Renal cortex interstitium (tissue), 11 donors: ENCODE measurements around the gene STRBP. TPM values are rescaled to one million over a fixed set of nuclear protein-coding genes. Genes with fewer than 3 reads are reported as not detected.

Experiments used
- DNase-seq, 11 donors: peaks; one replicate each; pipeline ENCODE4 v3.0.0-alpha.2; 2013; ENCODE audit warnings: low read depth in 9 of 11, low spot score in 4 of 11; ENCODE audit errors: extremely low read depth in 1 of 11
- polyA plus RNA-seq, 3 donors: library from polyadenylated mRNA; unstranded; fragments of 120-200 nt; gene quantifications; one replicate each; pipeline ENCODE4 v1.2.1, GENCODE V29; 2013; ENCODE audit not compliant: insufficient read length in 3 of 3

The STRBP gene
- polyA plus RNA-seq, 3 donors = 44.7 to 54.3 (median 50.2) TPM

DNA sequence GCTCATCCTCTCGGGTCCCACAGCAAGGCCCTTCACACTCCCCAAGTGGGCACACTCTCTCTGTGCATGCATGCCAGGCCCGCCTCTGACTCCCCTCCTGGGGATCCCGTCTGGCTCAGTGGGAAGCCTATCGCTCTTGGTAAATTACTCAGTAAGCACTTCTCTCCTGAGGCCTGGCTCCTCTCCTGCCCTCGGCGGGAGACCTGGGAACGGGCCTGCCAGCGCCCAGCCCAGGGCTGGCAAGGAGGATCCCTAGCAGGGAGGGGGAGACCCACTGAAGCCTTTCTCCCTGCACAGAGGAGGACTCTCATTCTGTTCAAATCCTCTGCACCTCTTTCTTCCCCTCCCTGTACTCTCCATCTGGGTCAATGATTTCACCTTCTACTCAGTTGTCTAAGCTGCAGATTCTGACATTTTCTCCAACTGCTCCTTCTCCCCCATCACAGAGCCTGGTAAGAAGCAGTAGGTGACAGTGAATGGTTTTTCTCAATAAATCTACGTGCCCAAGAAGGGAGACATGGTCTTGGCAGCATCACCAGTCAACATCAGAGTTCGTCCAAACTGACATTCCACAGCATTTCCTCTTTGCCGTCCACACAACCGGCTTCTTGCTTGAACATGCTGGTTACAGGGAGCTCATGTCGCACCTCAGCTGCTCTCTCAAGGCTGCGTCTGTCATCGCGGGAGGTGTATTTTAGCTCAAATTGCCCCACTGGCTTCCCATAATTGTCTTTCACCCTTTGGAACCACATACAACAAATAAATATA, 153.1 kb downstream of the STRBP start:
- no peak for DNase-seq

DNA sequence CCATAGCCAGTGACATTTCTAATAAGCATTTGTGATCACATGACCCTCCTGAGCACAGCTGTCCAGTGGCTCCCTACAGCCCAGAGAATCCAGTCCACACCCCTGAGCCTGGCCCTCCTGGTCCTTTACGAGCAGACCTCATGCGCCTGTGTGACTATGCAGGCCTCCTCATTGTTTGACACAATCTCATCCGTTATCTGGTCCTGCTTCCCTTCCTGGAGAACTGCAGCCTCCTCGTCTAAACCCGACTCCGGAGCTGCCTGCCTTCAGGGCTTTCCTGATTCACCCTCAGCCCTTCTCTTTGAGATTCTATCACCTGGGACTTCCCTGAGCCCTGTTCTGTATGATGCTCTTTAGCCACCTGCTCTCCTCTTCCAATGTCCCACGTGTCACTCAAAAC, 155.2 kb downstream of the STRBP start:
- no peak for DNase-seq

DNA sequence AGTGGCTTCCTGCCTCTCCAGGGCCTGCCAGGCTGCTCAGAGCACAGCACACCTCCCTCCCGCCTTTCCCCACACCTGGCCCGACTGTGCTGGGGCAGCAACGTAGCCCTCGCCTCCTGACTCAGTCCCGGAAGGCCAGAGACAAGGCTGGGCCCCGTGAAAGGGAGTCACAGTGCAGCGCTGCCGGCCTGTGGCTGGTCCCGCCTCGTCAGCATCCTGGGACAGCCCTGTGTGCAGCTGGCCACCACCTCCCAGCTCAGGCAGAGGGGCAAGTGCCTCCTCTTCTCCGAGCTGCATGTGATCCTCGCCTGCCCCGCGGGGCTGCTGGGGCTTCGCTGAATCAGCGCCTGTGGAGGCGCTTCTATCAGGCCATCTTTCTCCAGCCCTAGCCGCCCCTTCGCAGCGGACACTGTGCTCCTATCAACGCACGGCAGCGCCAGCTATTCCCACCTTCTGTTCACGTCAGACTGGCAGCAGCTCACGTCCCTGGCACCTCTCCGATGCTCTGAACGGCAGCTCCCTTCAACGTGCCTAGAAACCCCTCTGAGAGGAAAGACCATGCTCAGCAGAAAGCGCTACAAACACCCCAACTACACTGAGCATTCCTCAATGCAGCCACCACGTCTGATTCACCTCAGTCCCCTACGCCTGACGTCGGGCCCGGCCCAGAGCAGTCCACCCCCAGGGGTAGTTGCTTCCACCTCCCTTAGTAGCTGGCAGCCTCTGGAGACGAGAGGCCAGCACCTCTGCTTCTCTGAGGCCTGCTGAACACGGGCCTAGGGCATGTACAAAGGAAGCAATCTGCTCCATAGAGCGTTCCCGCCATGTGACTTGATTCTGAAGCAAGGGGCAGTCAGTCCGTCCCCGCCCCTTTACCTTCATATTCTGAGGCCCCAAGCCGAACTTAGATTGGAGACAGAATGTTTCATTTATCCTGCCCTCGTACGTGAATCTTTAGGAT, 156.1 kb downstream of the STRBP start:
- DNase-seq = no peak

DNA sequence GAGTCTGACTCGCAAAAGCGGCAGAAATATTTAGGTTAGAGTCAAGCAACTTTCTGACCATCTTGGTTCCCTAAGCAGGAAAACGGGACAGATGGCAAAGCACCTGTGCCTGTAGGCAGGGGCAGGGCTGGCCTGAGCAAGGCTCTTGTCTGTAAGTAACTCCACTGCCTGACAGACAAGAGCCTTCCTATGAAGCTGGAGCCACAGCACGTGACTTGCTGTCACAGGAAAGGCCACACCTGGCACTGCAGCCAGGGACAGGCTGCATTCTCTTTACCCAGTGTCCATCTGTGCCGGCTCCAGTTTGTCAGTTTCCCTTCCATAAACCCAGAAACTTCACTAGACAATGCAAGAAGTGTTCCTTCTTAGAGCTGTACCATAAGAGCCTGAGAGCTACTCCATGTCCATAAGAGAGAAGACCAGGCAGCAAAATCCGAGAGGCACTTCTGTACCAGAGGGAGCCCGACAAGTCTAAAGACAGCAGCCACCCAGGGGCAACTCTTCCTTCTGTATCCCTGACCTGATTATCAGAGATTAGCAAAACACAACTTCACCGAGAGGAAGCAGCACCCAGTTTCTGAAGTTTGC, 156.9 kb downstream of the STRBP start:
- no peak for DNase-seq

DNA sequence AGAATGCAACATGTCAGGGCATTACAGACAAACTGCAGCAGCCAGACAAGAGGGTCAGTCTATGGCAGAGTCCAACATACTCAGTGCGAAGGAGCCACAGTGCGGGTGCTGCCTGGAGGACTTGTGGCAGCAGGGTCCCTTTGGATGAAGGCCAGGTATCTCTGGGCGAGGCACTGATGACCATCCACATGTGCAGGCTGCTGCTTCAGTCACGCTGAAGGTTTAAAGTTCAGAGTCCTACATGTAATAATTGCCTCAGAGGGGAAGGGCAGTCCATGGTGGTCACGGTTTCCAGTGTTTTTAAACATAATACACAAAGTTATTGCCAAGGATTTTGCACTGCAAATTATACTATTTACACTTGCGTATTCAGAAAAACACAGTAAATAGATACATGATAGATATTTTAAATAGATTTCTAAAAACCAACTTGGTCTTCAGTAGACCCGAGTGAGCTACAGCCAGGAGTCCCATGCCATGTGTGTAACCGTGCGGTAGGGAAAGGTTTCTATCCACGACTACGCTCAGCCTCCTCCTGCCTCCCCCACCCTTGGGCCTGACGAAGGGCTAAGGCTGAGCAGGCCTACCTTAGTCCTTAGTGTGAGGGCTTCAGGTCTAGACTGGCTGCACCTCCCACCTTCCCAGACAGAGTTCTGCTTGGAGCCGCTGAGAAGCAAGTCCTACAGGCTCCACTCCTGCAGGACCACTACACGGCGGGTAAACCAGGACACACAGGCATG, 158.7 kb downstream of the STRBP start:
- DNase-seq = no peak

DNA sequence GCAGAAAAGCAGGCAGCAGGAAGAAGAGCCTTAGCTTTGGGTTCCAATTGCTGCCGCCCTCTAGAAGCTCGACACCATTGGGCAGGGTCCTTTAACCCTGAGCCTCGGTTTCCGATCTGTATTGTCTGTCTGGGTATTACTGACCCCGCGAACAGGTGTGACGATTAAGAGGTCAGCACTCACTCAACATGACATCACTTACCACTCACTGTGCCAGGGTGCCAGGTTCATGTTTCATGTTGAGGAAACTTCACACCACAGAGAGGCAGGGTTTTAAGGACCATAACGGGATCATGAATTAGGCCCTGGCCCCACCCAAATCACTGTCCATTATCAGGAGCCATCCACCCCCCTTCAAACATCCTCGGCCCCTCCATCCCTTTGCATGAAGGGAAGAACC, 159.4 kb downstream of the STRBP start:
- no peak for DNase-seq

DNA sequence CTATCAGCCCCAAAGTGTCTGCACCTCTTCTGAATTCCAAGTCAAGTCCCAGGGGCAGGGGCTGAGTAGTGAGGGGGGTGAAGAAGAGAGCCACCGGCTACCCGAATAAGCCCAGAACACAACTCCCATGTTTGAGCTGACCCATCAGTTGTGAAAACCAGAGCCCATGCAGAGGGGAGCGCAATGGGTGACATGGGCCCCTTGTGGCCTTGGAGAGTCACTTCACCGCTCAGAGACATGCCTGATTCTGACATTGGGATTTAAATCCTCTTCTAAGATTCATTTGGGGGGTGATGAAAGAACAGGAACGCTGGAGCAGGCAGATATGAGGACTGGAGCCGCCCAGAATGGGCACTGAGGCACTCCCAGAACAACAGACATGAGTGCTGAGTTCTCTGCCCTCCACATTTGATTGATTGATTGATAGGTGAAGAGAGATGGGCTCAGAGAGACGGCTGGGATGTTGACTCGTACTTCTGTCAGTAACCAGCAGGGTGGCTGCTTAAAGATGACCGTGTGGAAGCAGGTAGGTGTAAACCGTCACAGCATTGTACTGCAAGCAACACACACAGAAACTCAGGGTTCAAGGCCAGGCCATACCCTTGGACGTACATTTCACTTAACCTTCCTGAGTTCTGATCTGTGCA, 160.6 kb downstream of the STRBP start:
- no peak for DNase-seq

DNA sequence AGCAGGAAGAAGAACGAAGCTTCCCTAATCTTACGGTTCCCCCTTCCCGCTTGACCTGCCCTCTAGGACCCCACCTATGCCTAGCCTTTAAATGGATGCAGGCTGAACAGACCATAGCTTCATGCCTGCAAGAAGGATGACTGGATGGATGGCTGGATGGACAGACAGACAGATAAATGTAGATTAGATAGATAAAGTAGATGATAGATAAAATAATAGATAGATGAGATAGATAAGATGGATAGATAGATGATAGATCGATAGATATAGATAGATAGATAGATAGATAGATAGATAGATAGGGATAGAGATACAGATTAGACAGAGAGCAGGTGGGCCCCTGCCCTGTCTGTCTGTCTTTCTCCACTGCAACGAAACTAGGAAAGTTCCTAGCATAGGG, 162.9 kb downstream of the STRBP start:
- no peak for DNase-seq

DNA sequence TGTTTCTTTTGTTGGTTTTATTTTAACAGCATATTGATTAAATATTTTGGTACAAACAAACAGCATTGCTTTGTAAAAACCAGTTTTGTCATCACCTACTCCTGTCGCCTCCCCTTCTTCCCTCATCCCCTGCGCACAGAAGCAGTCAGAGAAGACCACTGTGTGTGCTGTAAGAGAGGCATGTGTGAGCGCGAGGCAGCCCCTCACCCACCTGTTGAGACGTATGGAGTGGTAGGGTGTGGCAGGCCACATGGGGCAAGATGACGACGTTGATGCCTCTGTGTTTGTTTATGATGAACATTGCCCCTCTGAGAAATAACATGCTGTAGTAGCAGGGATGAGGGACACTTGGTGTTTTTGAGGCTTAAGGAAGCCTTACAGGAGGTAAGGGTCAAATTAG, 163.6 kb downstream of the STRBP start:
- DNase-seq = no peak

DNA sequence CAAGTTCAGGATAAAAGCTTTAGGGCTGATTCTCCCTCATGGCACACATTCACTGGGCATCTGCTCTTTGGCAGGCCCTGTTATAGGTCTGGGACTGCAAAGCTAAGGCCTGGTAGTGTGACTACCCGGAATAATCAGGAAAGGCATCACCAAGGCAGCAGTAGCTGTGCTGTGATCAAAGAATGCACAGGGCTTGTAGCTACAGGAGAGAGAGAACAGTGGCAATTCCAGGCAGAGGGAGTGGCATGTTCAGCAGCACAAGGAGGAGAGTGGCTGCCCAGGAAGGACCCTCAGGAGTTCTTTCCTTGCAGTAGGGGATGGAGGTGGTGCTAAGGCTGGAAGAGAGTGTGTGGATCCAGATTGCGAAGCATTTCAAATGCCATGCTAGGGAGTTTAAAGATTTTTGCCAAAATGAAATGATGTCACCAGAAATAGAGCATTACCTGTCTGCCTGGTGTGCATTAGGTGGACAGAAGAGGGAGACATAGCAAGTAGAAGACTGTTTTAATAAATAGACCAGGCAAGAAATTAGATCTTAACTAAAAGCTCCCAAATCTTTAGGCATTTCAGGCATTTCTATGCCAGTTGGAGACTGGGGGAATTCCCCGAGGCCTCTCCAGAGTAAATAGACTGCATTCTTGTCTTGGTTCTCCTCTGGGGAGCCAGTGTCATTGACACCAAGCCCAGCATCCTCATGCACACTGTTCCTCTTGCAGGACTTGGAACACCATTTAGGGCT, 165.8 kb downstream of the STRBP start:
- no peak for DNase-seq

DNA sequence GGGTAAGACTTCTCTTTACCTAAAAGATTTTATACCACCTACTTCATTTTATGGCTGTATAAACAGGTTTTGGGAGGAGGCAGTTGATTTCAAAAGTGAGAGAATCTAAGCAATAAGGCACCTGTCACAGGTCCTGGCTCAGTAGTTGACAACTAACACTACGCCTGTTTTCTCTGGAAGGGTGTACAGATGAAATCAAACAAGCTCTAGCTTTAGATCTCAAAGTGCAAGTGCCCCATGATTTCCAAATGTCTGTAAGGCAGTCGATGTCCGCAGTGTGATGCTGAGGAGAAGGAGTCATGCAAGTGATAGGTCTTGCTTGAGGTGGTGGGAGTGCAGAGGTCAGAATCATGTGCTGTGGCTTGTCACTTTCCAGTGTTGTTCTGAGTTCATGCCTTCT, 168.8 kb downstream of the STRBP start:
- DNase-seq = no peak

DNA sequence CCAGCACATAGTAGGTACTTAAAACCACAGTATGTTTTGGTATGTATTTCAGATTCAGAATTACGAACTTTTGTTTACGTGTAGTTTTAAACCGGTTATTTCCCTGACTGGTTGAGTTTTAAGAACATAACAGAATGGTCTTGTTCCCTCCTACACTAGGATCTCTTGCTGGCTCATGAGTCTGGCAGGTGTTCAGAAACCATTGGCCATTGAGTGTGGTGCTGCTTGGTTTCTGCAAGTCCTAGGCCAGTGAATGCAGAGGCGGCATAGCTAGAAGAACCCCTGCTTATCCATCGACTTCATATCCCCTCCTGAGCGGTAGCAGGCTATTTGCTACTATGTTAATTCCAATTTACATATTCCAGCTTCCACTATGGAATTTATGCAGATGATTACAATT, 169.3 kb downstream of the STRBP start:
- DNase-seq = no peak

DNA sequence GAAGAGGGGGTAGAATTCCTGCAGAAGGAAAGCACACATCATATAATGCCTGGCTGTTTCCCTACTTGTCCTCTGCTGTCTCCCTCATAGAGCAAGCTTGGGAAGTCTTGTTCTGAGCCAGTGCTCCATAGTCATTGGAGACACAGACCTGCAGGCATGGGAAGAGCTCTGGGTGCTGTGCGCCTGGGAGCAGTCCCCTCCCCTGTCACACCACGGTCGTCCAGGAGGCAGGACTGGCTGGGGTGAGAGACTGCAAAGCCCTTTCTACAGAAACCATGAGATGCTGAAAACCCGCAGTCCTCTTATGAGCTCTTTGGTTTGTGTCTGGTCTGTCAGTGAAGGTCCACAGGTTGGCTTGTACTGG, 170.3 kb downstream of the STRBP start:
- no peak for DNase-seq

DNA sequence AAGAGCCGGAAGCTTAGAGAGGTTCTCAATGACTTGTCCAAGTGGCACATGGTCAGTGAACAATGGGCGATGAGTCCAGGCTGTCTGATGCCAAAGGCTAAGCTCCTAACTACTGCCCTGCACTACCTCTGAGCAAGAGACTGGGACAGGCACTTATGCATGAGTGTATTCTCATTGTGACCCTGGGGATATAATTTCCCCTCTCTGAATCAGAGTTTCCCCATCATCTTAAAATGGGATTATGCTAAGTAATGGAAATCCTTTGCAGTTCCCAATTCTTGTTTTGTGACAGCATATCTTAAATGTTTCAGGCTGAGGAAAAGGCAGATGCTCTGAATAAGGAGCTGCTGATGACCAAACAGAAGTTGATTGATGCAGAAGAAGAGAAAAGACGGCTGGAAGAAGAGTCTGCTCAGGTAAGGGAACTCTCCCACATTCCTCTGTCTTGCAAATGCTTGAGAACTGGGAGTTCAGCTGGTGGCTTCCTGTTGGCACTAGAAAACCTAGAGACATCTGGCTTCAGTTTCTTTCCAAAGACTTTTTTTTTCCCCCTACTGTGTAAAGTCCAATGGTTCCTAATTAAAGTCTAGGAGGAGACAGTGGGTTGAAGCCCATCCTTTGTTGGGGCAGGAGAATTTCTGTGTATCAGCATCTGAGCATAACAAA, 170.8 kb downstream of the STRBP start:
- DNase-seq = no peak

DNA sequence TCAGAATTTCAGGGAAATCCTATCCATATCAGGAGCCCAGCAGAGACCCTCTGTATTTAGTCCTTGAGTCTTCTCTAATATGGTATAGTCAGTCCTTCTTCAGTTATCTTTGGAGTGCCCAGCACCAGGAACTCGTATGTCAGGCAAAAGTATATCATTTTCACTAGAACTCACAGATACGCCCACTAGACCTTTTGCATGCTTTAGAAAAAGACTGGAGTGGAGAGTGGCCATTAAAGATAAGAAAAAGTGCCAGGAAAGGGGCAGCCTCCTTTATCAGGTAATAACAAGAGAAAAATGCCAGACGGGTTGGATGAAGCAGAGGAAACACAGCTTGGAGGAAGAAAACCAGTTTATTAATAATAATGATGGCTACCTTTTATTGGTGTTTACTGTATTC, 171.4 kb downstream of the STRBP start:
- DNase-seq = no peak

DNA sequence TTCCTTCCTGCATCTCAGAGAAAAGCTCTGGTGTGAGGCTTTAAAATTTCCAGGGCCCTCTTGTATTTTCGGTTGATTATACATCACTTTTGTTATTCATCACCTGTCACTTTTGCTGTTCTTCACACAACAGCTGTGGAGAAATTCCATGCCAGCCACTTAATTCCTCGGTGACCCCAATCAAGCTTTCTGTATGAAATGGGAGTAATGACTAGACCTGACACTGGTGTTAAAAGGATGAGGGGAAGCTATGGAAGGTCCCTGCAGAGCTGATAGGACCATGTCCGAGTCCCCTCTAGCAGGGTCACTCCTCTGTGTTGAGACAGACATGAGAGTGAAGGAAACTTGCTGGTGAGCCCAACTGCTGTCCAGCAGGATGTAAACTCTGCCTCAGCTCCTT, 175.2 kb downstream of the STRBP start:
- DNase-seq = no peak

DNA sequence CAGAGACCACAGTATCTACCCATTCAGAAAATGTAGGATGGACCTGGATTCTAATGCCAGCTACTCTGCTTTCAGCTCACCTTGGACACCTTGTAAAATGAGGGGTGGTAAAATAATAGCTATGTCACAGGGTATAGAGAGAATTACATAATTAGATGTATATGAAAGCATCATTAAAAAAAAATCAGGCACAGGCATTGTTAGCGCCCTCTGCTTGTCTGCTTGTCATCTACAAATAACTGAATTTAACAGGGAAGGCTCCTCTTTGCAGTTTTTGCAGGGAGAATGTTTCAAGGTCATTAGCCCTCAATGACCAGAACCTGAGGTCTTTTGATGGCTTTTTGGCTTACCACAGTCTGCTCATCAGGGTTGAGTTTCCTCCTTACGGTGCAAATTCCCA, 176.9 kb downstream of the STRBP start:
- no peak for DNase-seq

DNA sequence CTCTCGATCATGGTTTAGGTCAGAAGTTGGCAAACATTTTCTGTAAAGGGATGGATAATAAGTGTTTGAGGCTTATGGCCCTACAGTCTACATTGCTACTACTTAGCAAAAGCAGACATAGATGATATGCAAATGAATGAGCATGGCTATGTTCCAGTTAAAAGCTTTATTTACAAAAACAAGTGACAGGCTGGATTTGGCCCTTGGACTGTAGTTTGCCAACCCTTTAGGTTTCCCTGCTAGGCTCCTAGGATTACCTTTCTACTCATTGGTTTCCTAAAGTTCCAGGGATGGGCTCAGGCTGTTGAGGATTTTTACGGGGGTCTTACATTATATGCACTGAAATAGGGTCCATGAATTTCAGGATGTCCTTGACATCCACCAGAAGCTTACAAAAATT, 177.4 kb downstream of the STRBP start:
- no peak for DNase-seq
